Naive thymus-derived CD4-positive, alpha-beta T cell (primary cell): ENCODE results near the gene RUSC1. TPM values are rescaled to one million over a fixed set of nuclear protein-coding genes. Genes with fewer than 3 reads are reported as not detected.
A peak's percentile ranks its signal among the peaks of the same experiment; 100 is the strongest.

Source experiments
- ATAC-seq: fragments of 150-1000 bp; cut with Tn5 transposase; 2 replicates; pipeline ENCODE4 v1.10.0; 2021; ENCODE audit warnings: mild to moderate bottlenecking, moderate library complexity
- CTCF ChIA-PET: fragments of 350-600 bp; sonication (Branson Sonifier 250); formaldehyde crosslinking; loops from one replicate; lab custom pipeline; 2021; ENCODE audit warnings: antibody characterized with exemption; lab: Charles Lee
- POLR2A ChIA-PET: fragments of 350-600 bp; sonication (Branson Sonifier 250); formaldehyde crosslinking; loops from one replicate; lab custom pipeline; 2021; ENCODE audit warnings: antibody characterized with exemption, inconsistent platforms; lab: Charles Lee
- DNase-seq, 9 donors: peaks; one replicate each; pipeline versions ENCODE4 v3.0.0 to v3.0.0-alpha.2; 2020 to 2022; ENCODE audit warnings: mixed read lengths in 1 of 9
- H3K27ac ChIP-seq: one replicate; pipeline ENCODE4 v1.7.0; 2013; ENCODE audit warnings: mild to moderate bottlenecking, low read depth, low read length, moderate library complexity
- H3K27me3 ChIP-seq, 2 donors: one replicate each; pipeline ENCODE4 v1.7.0; 2013; ENCODE audit warnings: low read length in 2 of 2, mild to moderate bottlenecking in 2 of 2, moderate library complexity in 2 of 2; ENCODE audit not compliant: control insufficient read depth in 2 of 2, insufficient read depth in 2 of 2
- H3K36me3 ChIP-seq, 3 experiments: 1 replicate in 2 of 3; 2 replicates in 1 of 3; pipeline ENCODE4 v1.7.0; 2013; ENCODE audit warnings: low read length in 3 of 3, mild to moderate bottlenecking in 3 of 3, moderate library complexity in 1 of 3; ENCODE audit not compliant: insufficient read depth in 3 of 3, control insufficient read depth in 2 of 3
- H3K4me1 ChIP-seq, 2 donors: one replicate each; pipeline ENCODE4 v1.7.0; 2013; ENCODE audit warnings: low read length in 2 of 2, mild to moderate bottlenecking in 2 of 2, moderate library complexity in 1 of 2; ENCODE audit not compliant: control insufficient read depth in 2 of 2, insufficient read depth in 2 of 2
- H3K4me3 ChIP-seq: 2 replicates; pipeline ENCODE4 v1.7.0; 2013; ENCODE audit warnings: mild to moderate bottlenecking, low read length
- H3K9me3 ChIP-seq, 3 experiments: 1 replicate in 2 of 3; 2 replicates in 1 of 3; pipeline ENCODE4 v1.7.0; 2013; ENCODE audit warnings: low read length in 3 of 3; ENCODE audit not compliant: control insufficient read depth in 2 of 3
- H3K27ac Mint-ChIP-seq, 9 donors: one replicate each; pipeline ENCODE4 v1.8.0; 2020 to 2022; ENCODE audit warnings: mixed read lengths in 9 of 9, mild to moderate bottlenecking in 8 of 9, moderate library complexity in 5 of 9, inconsistent platforms in 2 of 9
- H3K27me3 Mint-ChIP-seq, 5 donors: one replicate each; pipeline ENCODE4 v1.8.0; 2021 to 2022; ENCODE audit warnings: mixed read lengths in 5 of 5, mild to moderate bottlenecking in 1 of 5
- H3K36me3 Mint-ChIP-seq, 5 donors: one replicate each; pipeline ENCODE4 v1.8.0; 2020 to 2022; ENCODE audit warnings: mixed read lengths in 5 of 5, mild to moderate bottlenecking in 3 of 5, inconsistent platforms in 1 of 5
- H3K4me1 Mint-ChIP-seq, 7 donors: one replicate each; pipeline ENCODE4 v1.8.0; 2020 to 2022; ENCODE audit warnings: mixed read lengths in 7 of 7, mild to moderate bottlenecking in 3 of 7, inconsistent platforms in 1 of 7
- H3K4me3 Mint-ChIP-seq, 10 donors: one replicate each; pipeline ENCODE4 v1.8.0; 2020 to 2022; ENCODE audit warnings: mild to moderate bottlenecking in 10 of 10, mixed read lengths in 10 of 10, moderate library complexity in 6 of 10, inconsistent platforms in 2 of 10
- H3K9me3 Mint-ChIP-seq, 11 donors: one replicate each; pipeline ENCODE4 v1.8.0; 2020 to 2022; ENCODE audit warnings: mixed read lengths in 11 of 11, mild to moderate bottlenecking in 4 of 11, inconsistent platforms in 1 of 11, moderate library complexity in 1 of 11
- intact Hi-C, 2 donors: fragments of 100-400 bp; cut with micrococcal nuclease; formaldehyde crosslinking; loops; one replicate each; pipeline ENCODE4 v1.15.1; 2023
- polyA plus RNA-seq, 2 donors: library from polyadenylated mRNA; unstranded; fragments of 300-500 nt; fragmentation: Illumina TruSeq; gene quantifications; one replicate each; pipeline ENCODE4 v1.2.3, GENCODE V29; 2021
- total RNA-seq, 6 experiments: library from RNA in 5 of 6; stranded (reverse) in 5 of 6; gene quantifications; 1 replicate in 5 of 6; 2 replicates in 1 of 6; pipeline ENCODE4 v1.2.3 and lab custom pipeline; 2021 to 2026

The RUSC1 gene
- total and polyA plus RNA-seq, 7 experiments from 2014 or later = 6.8 to 26.8 (median 15.4) TPM

DNA sequence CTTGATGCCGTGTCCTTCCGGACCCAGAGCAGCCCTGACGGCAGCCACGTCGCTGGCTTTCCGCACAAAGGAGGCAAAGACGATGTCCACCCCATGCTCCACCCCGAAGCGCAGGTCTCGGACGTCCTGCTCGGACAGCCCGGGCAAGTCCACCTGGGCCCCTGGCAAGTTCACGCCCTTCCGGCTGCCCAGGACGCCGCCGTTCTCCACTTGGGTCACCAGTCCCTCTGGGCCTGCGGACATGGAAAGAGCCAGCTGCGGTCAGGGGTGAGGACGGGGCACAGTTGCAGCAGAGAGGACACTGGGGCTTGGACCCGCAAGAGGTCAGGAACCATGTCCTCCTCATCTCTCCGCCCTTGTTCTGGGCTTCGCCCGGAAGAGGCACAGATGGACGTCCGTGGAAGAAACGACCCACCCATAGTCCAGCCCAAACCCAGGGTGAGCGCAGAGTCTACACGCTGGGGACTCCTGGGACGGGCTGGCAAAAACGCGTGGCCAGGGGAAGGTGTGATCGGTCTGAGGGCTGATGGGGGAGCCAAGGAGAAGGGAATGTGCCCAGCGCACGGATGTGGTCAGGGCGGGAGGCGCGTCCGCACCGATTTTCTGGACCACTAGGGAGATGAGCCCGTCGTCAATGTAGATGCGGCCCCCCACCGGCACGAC lies 26.0 kb upstream of the RUSC1 start:
- ATAC-seq = no peak
- Mint-ChIP-seq H3K27me3 (peaks cover 31 to 56% (median 39%) of the 10 kb centered on the region in 5 donors), H3K36me3 (no peaks in the 10 kb centered on the region), H3K9me3 (no peaks in the 10 kb centered on the region), H3K4me3 (peak overlapping the region in 1 of 10 donors; percentile 65), H3K27ac (no peak overlapping the region), H3K4me1 (peaks cover 3 to 15% (median 4%) of the 10 kb centered on the region in 7 donors)
- Histone ChIP-seq H3K4me1 (no peaks in the 10 kb centered on the region), H3K27me3 (no peaks in the 10 kb centered on the region), H3K36me3 (no peaks in the 10 kb centered on the region), H3K4me3 (no peak overlapping the region), H3K27ac (no peak overlapping the region), H3K9me3 (no peaks in the 10 kb centered on the region)
- DNase-seq = no peak
- intact Hi-C loops = no loop called here
- CTCF ChIA-PET = no interaction called here
- POLR2A ChIA-PET = no interaction called here

GRCh38 chr1:155295183-155295941 lies 25.3 kb upstream of the RUSC1 start:
- ChIA-PET CTCF (no interaction called here), POLR2A (no interaction called here)
- peak overlapping the region in 2 of 10 donors; percentile 34 to 65 for H3K4me3 Mint-ChIP-seq
- H3K36me3 Mint-ChIP-seq = no peaks in the 10 kb centered on the region
- peaks cover 3 to 15% (median 4%) of the 10 kb centered on the region in 7 donors for H3K4me1 Mint-ChIP-seq
- Histone ChIP-seq H3K9me3 (no peaks in the 10 kb centered on the region), H3K27me3 (no peaks in the 10 kb centered on the region), H3K4me1 (no peaks in the 10 kb centered on the region), H3K36me3 (no peaks in the 10 kb centered on the region), H3K27ac (no peak overlapping the region), H3K4me3 (no peak overlapping the region)
- ATAC-seq (no peak), DNase-seq (no peak)
- H3K27me3 Mint-ChIP-seq = peaks cover 31 to 56% (median 39%) of the 10 kb centered on the region in 5 donors
- no peak overlapping the region for H3K27ac Mint-ChIP-seq
- intact Hi-C loops = no loop called here
- no peaks in the 10 kb centered on the region for H3K9me3 Mint-ChIP-seq

GRCh38 chr1:155295942-155296267 lies 24.8 kb upstream of the RUSC1 start:
- Mint-ChIP-seq H3K27ac (no peak overlapping the region), H3K27me3 (peaks cover 31 to 56% (median 39%) of the 10 kb centered on the region in 5 donors), H3K4me1 (peaks cover 3 to 15% (median 4%) of the 10 kb centered on the region in 7 donors), H3K36me3 (no peaks in the 10 kb centered on the region), H3K4me3 (peak overlapping the region in 2 of 10 donors; percentile 34 to 38), H3K9me3 (no peaks in the 10 kb centered on the region)
- no peaks in the 10 kb centered on the region for H3K36me3 ChIP-seq
- H3K9me3 ChIP-seq = no peaks in the 10 kb centered on the region
- CTCF ChIA-PET = no interaction called here
- ATAC-seq (no peak), DNase-seq (no peak)
- no peaks in the 10 kb centered on the region for H3K4me1 ChIP-seq
- intact Hi-C loops = no loop called here
- no peak overlapping the region for H3K4me3 ChIP-seq
- H3K27me3 ChIP-seq = no peaks in the 10 kb centered on the region
- H3K27ac ChIP-seq = no peak overlapping the region
- POLR2A ChIA-PET = no interaction called here

DNA sequence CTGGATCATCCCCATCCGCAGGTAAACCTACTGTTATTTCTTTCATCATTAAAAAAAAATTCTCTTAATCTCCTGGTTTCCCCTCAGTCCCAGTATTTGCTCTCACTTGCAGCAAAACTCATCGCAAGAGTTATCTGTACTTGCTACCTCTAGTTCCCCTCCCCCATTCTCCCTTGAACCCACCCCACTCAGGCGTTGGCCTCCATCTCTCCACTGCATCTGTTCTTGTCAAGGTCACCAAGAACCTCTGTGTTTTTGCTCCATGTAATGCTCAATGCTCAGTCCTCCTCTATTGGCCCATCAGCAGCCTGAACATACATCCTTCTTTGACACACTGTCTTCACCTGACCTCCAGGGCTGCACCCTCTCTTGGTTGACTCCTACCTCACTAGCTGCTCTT lies 24.0 kb upstream of the RUSC1 start:
- Histone ChIP-seq H3K9me3 (no peaks in the 10 kb centered on the region), H3K36me3 (no peaks in the 10 kb centered on the region), H3K27ac (no peak overlapping the region), H3K4me3 (no peak overlapping the region), H3K27me3 (no peaks in the 10 kb centered on the region), H3K4me1 (no peaks in the 10 kb centered on the region)
- ATAC-seq (no peak), DNase-seq (no peak)
- Mint-ChIP-seq H3K36me3 (no peaks in the 10 kb centered on the region), H3K4me3 (no peak overlapping the region), H3K27ac (no peak overlapping the region), H3K9me3 (no peaks in the 10 kb centered on the region), H3K27me3 (peaks cover 31 to 51% (median 39%) of the 10 kb centered on the region in 5 donors), H3K4me1 (peaks cover 3 to 15% (median 4%) of the 10 kb centered on the region in 7 donors)
- intact Hi-C loops = no loop called here
- ChIA-PET CTCF (no interaction called here), POLR2A (no interaction called here)

GRCh38 chr1:155297384-155297783 lies 23.3 kb upstream of the RUSC1 start:
- no peak overlapping the region for H3K4me3 Mint-ChIP-seq
- H3K9me3 Mint-ChIP-seq = no peaks in the 10 kb centered on the region
- H3K4me3 ChIP-seq = no peak overlapping the region
- no peak overlapping the region for H3K27ac ChIP-seq
- H3K27me3 Mint-ChIP-seq = peaks cover 31 to 50% (median 39%) of the 10 kb centered on the region in 5 donors
- ChIA-PET POLR2A (no interaction called here), CTCF (no interaction called here)
- ATAC-seq (no peak), DNase-seq (no peak)
- no peak overlapping the region for H3K27ac Mint-ChIP-seq
- no peaks in the 10 kb centered on the region for H3K4me1 ChIP-seq
- H3K4me1 Mint-ChIP-seq = peaks cover 3 to 15% (median 4%) of the 10 kb centered on the region in 7 donors
- H3K36me3 Mint-ChIP-seq = no peaks in the 10 kb centered on the region
- no peaks in the 10 kb centered on the region for H3K36me3 ChIP-seq
- intact Hi-C loops = no loop called here
- H3K27me3 ChIP-seq = no peaks in the 10 kb centered on the region
- H3K9me3 ChIP-seq = no peaks in the 10 kb centered on the region

DNA sequence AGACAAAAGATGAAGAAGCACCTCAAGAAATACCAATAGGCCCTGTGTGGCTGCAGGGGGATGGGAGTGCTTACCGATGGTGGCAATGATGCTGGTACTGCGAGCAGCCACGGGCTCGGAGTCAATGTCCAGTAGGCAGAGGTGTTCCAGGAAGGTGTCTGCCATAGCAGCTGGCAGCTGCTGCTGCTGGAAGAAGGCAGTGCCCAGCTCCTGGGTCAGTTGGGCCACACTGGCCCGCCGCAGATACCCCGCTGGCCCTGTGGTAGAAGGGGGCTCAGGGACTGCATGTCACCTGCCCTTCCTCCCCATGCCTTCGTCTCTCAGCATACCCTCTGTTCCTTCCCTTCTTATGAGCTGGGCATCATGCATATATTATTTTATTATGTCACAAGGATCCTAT lies 20.7 kb upstream of the RUSC1 start:
- Mint-ChIP-seq H3K4me3 (no peak overlapping the region), H3K4me1 (peaks cover 0 to 11% (median 2%) of the 10 kb centered on the region in 7 donors), H3K27ac (no peak overlapping the region), H3K9me3 (no peaks in the 10 kb centered on the region), H3K27me3 (peaks cover 19 to 34% (median 26%) of the 10 kb centered on the region in 5 donors), H3K36me3 (peaks cover 0 to 2% (median 0%) of the 10 kb centered on the region in 5 donors)
- ATAC-seq = no peak
- DNase-seq = no peak
- Histone ChIP-seq H3K27me3 (no peaks in the 10 kb centered on the region), H3K4me1 (no peaks in the 10 kb centered on the region), H3K36me3 (no peaks in the 10 kb centered on the region), H3K4me3 (no peak overlapping the region), H3K9me3 (no peaks in the 10 kb centered on the region), H3K27ac (no peak overlapping the region)
- POLR2A ChIA-PET = interaction anchor here (0.7 kb wide), 1 partner anchor 24 kb away, joined by 4 read pairs; no protein-coding TSS in a partner anchor
- intact Hi-C loops = no loop called here
- CTCF ChIA-PET = no interaction called here
